Endothelial cell (in vitro differentiated cells): Measurements from ENCODE around the gene VGLL1. TPM values are rescaled to one million over a fixed set of nuclear protein-coding genes. Genes with fewer than 3 reads are reported as not detected.

Source experiments
- DNase-seq: peaks from one replicate; pipeline ENCODE4 v3.0.0; 2021; ENCODE audit warnings: low spot score
- H3K27ac Mint-ChIP-seq: one replicate; pipeline ENCODE4 v1.8.0; 2021; ENCODE audit warnings: mixed read lengths, inconsistent platforms; ENCODE audit not compliant: unreplicated experiment
- H3K27me3 Mint-ChIP-seq: one replicate; pipeline ENCODE4 v1.8.0; 2021; ENCODE audit warnings: mild to moderate bottlenecking, moderate library complexity, mixed read lengths, inconsistent platforms; ENCODE audit not compliant: unreplicated experiment
- H3K36me3 Mint-ChIP-seq: one replicate; pipeline ENCODE4 v1.8.0; 2021; ENCODE audit warnings: mild to moderate bottlenecking, low read depth, mixed read lengths, inconsistent platforms; ENCODE audit not compliant: unreplicated experiment
- H3K4me1 Mint-ChIP-seq: one replicate; pipeline ENCODE4 v1.8.0; 2021; ENCODE audit warnings: mild to moderate bottlenecking, mixed read lengths, inconsistent platforms; ENCODE audit not compliant: unreplicated experiment
- H3K4me3 Mint-ChIP-seq: one replicate; pipeline ENCODE4 v1.8.0; 2021; ENCODE audit warnings: mild to moderate bottlenecking, mixed read lengths, inconsistent platforms; ENCODE audit not compliant: unreplicated experiment
- H3K9me3 Mint-ChIP-seq: one replicate; pipeline ENCODE4 v1.8.0; 2021; ENCODE audit warnings: mixed read lengths, inconsistent platforms; ENCODE audit not compliant: unreplicated experiment
- CTCF ChIP-seq: fragments of 200-600 bp; sonication (generic); IDR thresholded peaks from one replicate; pipeline ENCODE4 v1.5.0; 2021; ENCODE audit warnings: antibody characterized with exemption; ENCODE audit not compliant: unreplicated experiment
- total RNA-seq: library from RNA; stranded (reverse); fragmentation: NEBNext Ultra II Directional; extraction: Animal tissue kit (Norgen Biotek cat#: 25700); gene quantifications from one replicate; pipeline ENCODE4 v1.2.1, GENCODE V29; 2021; ENCODE audit not compliant: unreplicated experiment

Gene VGLL1
- total RNA-seq, 1 donor from 2014 or later = not detected

GRCh38 chrX:136538811-136539210, 6.8 kb downstream of the VGLL1 start:
- Mint-ChIP-seq H3K4me3 (no peak overlapping the region), H3K9me3 (no peaks in the 10 kb centered on the region), H3K4me1 (no peaks in the 10 kb centered on the region), H3K27me3 (no peaks in the 10 kb centered on the region), H3K27ac (no peak overlapping the region), H3K36me3 (no peaks in the 10 kb centered on the region)
- no peak for TF ChIP-seq CTCF
- DNase-seq = no peak

- no peaks in the 10 kb centered on the region for H3K36me3 Mint-ChIP-seq
- no peaks in the 10 kb centered on the region for H3K9me3 Mint-ChIP-seq
- no peak overlapping the region for H3K27ac Mint-ChIP-seq
- no peak for TF ChIP-seq CTCF
- no peak for DNase-seq
- H3K27me3 Mint-ChIP-seq = no peaks in the 10 kb centered on the region
- no peak overlapping the region for H3K4me3 Mint-ChIP-seq
- H3K4me1 Mint-ChIP-seq = no peaks in the 10 kb centered on the region
These were observed 8.2 kb downstream of the VGLL1 start for GRCh38 chrX:136540226-136540625.

- Mint-ChIP-seq H3K4me3 (no peak overlapping the region), H3K27ac (no peak overlapping the region), H3K36me3 (no peaks in the 10 kb centered on the region), H3K9me3 (no peaks in the 10 kb centered on the region), H3K4me1 (no peaks in the 10 kb centered on the region), H3K27me3 (no peaks in the 10 kb centered on the region)
- DNase-seq = no peak
- TF ChIP-seq CTCF = no peak
These were observed 9.3 kb downstream of the VGLL1 start for GRCh38 chrX:136541294-136541693.

GRCh38 chrX:136542281-136542680, 10.3 kb downstream of the VGLL1 start:
- Mint-ChIP-seq H3K36me3 (no peaks in the 10 kb centered on the region), H3K4me3 (no peak overlapping the region), H3K4me1 (no peaks in the 10 kb centered on the region), H3K9me3 (no peaks in the 10 kb centered on the region), H3K27ac (no peak overlapping the region), H3K27me3 (no peaks in the 10 kb centered on the region)
- no peak for TF ChIP-seq CTCF
- no peak for DNase-seq

GRCh38 chrX:136546371-136546781, 14.4 kb downstream of the VGLL1 start:
- Mint-ChIP-seq H3K27me3 (no peaks in the 10 kb centered on the region), H3K9me3 (no peaks in the 10 kb centered on the region), H3K36me3 (no peaks in the 10 kb centered on the region), H3K27ac (no peak overlapping the region), H3K4me1 (no peaks in the 10 kb centered on the region), H3K4me3 (no peak overlapping the region)
- TF ChIP-seq CTCF = no peak
- DNase-seq = no peak
